Panc1 (cell line): ENCODE results near the gene KRT6A. TPM values are rescaled to one million over a fixed set of nuclear protein-coding genes. Genes with fewer than 3 reads are reported as not detected.

Source experiments
- ATAC-seq: fragments of 200-7000 bp; cut with Tn5 transposase; 2 replicates; pipeline ENCODE4 v1.9.1; 2020; ENCODE audit warnings: mild to moderate bottlenecking, moderate library complexity
- BruUV-seq: library from RNA; stranded (reverse); fragments of 400-500 nt; replicated peaks from 2 replicates; lab custom pipeline; 2021; lab: Mats Ljungman, UMichigan
- CTCF ChIA-PET: fragments of 300-600 bp; sonication (Branson Sonifier 250); formaldehyde crosslinking; loops from one replicate; lab custom pipeline; 2022; ENCODE audit warnings: antibody characterized with exemption; lab: Charles Lee
- POLR2A ChIA-PET: fragments of 300-600 bp; sonication (Branson Sonifier 250); formaldehyde crosslinking; loops from one replicate; lab custom pipeline; 2022; ENCODE audit warnings: antibody characterized with exemption; lab: Charles Lee
- DNase-seq: peaks from one replicate; pipeline ENCODE4 v3.0.0-alpha.2; 2010; ENCODE audit warnings: low read depth, low spot score
- H3K27ac ChIP-seq: 2 replicates; pipeline ENCODE4 v1.5.1; 2011; ENCODE audit warnings: mild to moderate bottlenecking, low read length, inconsistent platforms
- H3K27me3 ChIP-seq: fragments of 200-500 bp; sonication (Bioruptor generic); 2 replicates; pipeline ENCODE4 v1.6.0; 2014; ENCODE audit warnings: low read length, inconsistent platforms; ENCODE audit not compliant: control insufficient read depth, insufficient read depth
- H3K36me3 ChIP-seq: fragments of 200-500 bp; sonication (Bioruptor generic); 2 replicates; pipeline ENCODE4 v1.5.1; 2014; ENCODE audit warnings: inconsistent platforms, mild to moderate bottlenecking, low read length, moderate library complexity; ENCODE audit not compliant: control insufficient read depth, insufficient read depth
- H3K4me1 ChIP-seq: 2 replicates; pipeline ENCODE4 v1.5.1; 2011; ENCODE audit warnings: inconsistent platforms, mild to moderate bottlenecking, low read length, moderate library complexity; ENCODE audit not compliant: control insufficient read depth, insufficient read depth
- H3K4me3 ChIP-seq, 2 experiments: 2 replicates each; pipeline ENCODE4 v1.5.1; 2011 to 2012; ENCODE audit warnings: low read depth in 2 of 2, low read length in 2 of 2, mild to moderate bottlenecking in 2 of 2, inconsistent platforms in 1 of 2, moderate library complexity in 1 of 2
- H3K9me3 ChIP-seq: fragments of 200-500 bp; sonication (Bioruptor generic); 2 replicates; pipeline ENCODE4 v1.5.1; 2014; ENCODE audit warnings: low read depth, mild to moderate bottlenecking, inconsistent platforms, low read length, moderate library complexity; ENCODE audit not compliant: control insufficient read depth, insufficient read depth
- POLR2AphosphoS5 ChIP-seq: IDR thresholded peaks from 2 replicates; pipeline ENCODE4 v1.6.1; 2012; ENCODE audit warnings: mild to moderate bottlenecking, low read depth, low read length, moderate library complexity
- SIN3A ChIP-seq: IDR thresholded peaks from 2 replicates; pipeline ENCODE4 v1.6.1; 2012; ENCODE audit warnings: low read depth, mild to moderate bottlenecking, low read length, moderate library complexity, borderline replicate concordance; ENCODE audit not compliant: insufficient read depth
- TCF7L2 ChIP-seq: IDR thresholded peaks from 2 replicates; pipeline ENCODE4 v1.6.1; 2011; ENCODE audit warnings: mild to moderate bottlenecking, low read depth, low read length, inconsistent platforms
- in situ Hi-C: cut with HindIII; loops from 2 replicates; pipeline ENCODE4 v1.10.0; 2016; ENCODE audit warnings: low sequenced_read_pairs, low pct_unique_long_range_greater_than_20kb
- intact Hi-C: fragments of 100-400 bp; cut with micrococcal nuclease; formaldehyde crosslinking; loops from one replicate; pipeline ENCODE4 v1.10.0; 2022; ENCODE audit not compliant: unreplicated experiment
- total RNA-seq: library from RNA; stranded (reverse); gene quantifications from one replicate; pipeline ENCODE4 v1.2.1, GENCODE V29; 2021; ENCODE audit not compliant: unreplicated experiment
- TF ChIP-seq, protein P1 (sequence below), 2 experiments: IDR thresholded peaks; 2 replicates each; pipeline ENCODE4 v1.6.1; 2011 to 2012; ENCODE audit warnings: low read depth in 2 of 2, control low read depth in 1 of 2, low read length in 1 of 2, mild to moderate bottlenecking in 1 of 2, moderate library complexity in 1 of 2; ENCODE audit not compliant: insufficient read depth in 1 of 2
- TF ChIP-seq, protein P2 (sequence below): fragments of 450-650 bp; IDR thresholded peaks from 2 replicates; pipeline ENCODE4 v1.5.1; 2017; ENCODE audit warnings: mild to moderate bottlenecking

The KRT6A gene
- total RNA-seq, 1 experiment from 2014 or later: not detected

DNA sequence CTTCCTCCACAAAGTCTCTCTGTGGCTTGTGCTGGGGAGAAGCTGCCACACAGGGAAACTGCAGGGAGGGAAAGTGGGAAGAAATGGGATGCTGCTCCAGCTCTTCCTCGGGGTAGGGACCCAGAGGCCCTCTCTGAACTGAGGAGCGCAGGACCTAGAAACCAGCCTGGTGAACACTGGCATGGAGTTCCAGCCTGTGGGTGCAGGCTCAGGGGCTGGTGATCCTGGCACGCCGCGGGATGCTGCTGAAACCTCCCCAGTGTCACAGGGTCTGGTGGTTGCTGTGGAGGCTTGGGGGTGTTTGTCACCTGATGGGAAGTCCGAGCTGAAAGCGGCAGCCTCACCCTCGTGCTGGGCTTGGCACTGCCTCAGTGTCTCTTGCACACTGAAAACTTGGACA, 53.6 kb downstream of the KRT6A start:
- BruUV-seq: no TSS peak
- no peak overlapping the region for H3K4me3 ChIP-seq
- in situ Hi-C loops (no loop called here), intact Hi-C loops (no loop called here)
- POLR2A ChIA-PET: no interaction called here
- CTCF ChIA-PET: no interaction called here
- TF ChIP-seq, protein P1, sequence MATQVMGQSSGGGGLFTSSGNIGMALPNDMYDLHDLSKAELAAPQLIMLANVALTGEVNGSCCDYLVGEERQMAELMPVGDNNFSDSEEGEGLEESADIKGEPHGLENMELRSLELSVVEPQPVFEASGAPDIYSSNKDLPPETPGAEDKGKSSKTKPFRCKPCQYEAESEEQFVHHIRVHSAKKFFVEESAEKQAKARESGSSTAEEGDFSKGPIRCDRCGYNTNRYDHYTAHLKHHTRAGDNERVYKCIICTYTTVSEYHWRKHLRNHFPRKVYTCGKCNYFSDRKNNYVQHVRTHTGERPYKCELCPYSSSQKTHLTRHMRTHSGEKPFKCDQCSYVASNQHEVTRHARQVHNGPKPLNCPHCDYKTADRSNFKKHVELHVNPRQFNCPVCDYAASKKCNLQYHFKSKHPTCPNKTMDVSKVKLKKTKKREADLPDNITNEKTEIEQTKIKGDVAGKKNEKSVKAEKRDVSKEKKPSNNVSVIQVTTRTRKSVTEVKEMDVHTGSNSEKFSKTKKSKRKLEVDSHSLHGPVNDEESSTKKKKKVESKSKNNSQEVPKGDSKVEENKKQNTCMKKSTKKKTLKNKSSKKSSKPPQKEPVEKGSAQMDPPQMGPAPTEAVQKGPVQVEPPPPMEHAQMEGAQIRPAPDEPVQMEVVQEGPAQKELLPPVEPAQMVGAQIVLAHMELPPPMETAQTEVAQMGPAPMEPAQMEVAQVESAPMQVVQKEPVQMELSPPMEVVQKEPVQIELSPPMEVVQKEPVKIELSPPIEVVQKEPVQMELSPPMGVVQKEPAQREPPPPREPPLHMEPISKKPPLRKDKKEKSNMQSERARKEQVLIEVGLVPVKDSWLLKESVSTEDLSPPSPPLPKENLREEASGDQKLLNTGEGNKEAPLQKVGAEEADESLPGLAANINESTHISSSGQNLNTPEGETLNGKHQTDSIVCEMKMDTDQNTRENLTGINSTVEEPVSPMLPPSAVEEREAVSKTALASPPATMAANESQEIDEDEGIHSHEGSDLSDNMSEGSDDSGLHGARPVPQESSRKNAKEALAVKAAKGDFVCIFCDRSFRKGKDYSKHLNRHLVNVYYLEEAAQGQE (IDR thresholded peaks at IDR 0.05; ENCODE audit: insufficient read depth in 1 of 2, low read depth in 2 of 2, low read length in 1 of 2): no peak
- TF ChIP-seq TCF7L2: no peak
- no peak for TF ChIP-seq POLR2AphosphoS5
- no peaks in the 10 kb centered on the region for H3K9me3 ChIP-seq
- ATAC-seq (no peak), DNase-seq (no peak)
- no peaks in the 10 kb centered on the region for H3K4me1 ChIP-seq
- no peak overlapping the region for H3K27ac ChIP-seq
- H3K27me3 ChIP-seq: no peaks in the 10 kb centered on the region
- no peaks in the 10 kb centered on the region for H3K36me3 ChIP-seq

DNA sequence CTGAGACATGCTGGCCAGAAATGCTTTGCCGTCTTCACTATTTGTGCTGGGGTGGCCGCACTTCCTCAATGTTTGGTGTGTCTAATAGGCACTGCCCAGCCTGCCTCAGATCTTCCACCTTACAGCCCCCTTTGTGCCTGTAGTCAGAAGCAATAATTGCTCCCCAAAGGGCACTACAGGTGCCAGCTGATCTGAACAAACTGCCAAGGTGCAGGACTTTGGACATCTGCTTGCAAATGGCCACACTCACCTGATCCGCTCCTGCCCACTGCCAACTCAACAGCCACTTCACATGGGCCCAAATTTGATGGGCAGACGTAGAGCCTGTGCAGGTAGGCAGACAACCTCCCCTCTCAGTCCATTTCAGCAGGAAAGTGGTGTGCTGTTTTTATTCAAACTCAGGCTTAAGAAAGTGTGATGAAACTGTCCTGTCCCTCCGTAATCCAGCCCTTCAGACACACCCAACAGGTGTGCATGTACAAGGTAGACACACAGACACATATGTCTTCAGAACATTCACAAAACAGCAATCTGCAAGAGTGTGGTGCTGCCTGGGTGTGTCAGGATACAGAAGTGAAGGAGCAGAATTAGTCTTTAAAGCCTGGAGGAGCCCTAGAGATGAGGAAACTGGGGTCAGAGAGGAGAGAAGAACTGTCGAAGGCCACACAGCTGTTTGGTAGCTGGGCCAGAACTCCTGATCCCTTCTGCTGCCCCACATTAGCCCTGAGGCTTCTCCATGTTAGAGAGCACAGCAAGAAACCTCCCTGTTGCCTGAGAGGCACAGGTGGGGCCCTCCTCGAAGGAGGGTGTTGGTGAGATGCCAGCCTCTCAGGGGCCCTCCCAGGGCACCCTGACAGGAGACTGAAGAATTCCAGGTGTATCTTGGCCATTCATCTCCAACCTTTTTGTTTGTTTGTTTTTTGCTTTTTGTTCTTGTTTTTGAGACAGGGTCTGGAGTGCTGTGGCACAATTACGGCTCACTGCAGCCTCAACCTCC, 54.5 kb downstream of the KRT6A start:
- H3K27ac ChIP-seq: no peak overlapping the region
- in situ Hi-C loops (no loop called here), intact Hi-C loops (no loop called here)
- H3K36me3 ChIP-seq: no peaks in the 10 kb centered on the region
- ATAC-seq (no peak), DNase-seq (no peak)
- no peaks in the 10 kb centered on the region for H3K4me1 ChIP-seq
- no TSS peak for BruUV-seq
- no peaks in the 10 kb centered on the region for H3K27me3 ChIP-seq
- POLR2A ChIA-PET: no interaction called here
- no peaks in the 10 kb centered on the region for H3K9me3 ChIP-seq
- CTCF ChIA-PET: no interaction called here
- H3K4me3 ChIP-seq: no peak overlapping the region
- TF ChIP-seq, protein P1 (IDR thresholded peaks at IDR 0.05; ENCODE audit: insufficient read depth in 1 of 2, low read depth in 2 of 2, low read length in 1 of 2): no peak
- TF ChIP-seq POLR2AphosphoS5 (no peak), TCF7L2 (no peak), SIN3A (no peak)
- TF ChIP-seq, protein P2, sequence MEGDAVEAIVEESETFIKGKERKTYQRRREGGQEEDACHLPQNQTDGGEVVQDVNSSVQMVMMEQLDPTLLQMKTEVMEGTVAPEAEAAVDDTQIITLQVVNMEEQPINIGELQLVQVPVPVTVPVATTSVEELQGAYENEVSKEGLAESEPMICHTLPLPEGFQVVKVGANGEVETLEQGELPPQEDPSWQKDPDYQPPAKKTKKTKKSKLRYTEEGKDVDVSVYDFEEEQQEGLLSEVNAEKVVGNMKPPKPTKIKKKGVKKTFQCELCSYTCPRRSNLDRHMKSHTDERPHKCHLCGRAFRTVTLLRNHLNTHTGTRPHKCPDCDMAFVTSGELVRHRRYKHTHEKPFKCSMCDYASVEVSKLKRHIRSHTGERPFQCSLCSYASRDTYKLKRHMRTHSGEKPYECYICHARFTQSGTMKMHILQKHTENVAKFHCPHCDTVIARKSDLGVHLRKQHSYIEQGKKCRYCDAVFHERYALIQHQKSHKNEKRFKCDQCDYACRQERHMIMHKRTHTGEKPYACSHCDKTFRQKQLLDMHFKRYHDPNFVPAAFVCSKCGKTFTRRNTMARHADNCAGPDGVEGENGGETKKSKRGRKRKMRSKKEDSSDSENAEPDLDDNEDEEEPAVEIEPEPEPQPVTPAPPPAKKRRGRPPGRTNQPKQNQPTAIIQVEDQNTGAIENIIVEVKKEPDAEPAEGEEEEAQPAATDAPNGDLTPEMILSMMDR: no peak
